ENCODE data around the gene KCNK13.

DNA sequence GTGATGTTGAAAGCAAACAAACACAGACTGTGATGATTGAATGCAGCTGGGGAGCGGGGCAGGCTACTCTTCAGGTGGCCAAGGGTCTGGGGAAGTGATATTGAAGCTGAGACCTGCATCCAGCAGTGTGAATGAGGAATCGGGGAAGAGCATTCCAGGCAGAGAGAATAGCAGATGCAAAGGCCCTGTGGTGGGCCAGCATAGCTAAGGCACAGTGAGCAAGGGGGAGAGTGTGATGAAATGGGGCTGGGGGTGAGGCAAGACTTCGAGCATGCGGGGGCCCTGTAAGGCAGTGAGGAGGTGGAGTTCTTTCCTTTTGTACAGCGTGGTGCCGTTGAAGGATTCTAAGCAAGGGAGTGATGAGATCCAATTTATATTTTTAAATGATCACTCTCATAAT, 77.4 kb downstream of the KCNK13 start:
- TF ChIP-seq EZH2 (IDR thresholded peaks at IDR 0.05; ENCODE audit: insufficient read depth, poor library complexity, severe bottlenecking) (no peak), EZH2phosphoT487 (IDR thresholded peaks at IDR 0.05; ENCODE audit: insufficient read depth, low read depth) (no peak)
